Measurements from ENCODE around the gene PIGS. TPM values are rescaled to one million over a fixed set of nuclear protein-coding genes. Genes with fewer than 3 reads are reported as not detected.

PIGS gene
- 10 to 100 TPM; 34.9 to 86.7 (median 46.9) TPM for total RNA-seq

- TF ChIP-seq, protein P1, sequence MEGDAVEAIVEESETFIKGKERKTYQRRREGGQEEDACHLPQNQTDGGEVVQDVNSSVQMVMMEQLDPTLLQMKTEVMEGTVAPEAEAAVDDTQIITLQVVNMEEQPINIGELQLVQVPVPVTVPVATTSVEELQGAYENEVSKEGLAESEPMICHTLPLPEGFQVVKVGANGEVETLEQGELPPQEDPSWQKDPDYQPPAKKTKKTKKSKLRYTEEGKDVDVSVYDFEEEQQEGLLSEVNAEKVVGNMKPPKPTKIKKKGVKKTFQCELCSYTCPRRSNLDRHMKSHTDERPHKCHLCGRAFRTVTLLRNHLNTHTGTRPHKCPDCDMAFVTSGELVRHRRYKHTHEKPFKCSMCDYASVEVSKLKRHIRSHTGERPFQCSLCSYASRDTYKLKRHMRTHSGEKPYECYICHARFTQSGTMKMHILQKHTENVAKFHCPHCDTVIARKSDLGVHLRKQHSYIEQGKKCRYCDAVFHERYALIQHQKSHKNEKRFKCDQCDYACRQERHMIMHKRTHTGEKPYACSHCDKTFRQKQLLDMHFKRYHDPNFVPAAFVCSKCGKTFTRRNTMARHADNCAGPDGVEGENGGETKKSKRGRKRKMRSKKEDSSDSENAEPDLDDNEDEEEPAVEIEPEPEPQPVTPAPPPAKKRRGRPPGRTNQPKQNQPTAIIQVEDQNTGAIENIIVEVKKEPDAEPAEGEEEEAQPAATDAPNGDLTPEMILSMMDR (IDR thresholded peaks at IDR 0.05; ENCODE audit: low read depth), result no peak
Measured at GRCh38 chr17:28571361-28572122, at the start of gene PIGS. TSS of gene PIGS (minus strand) at chr17:28571524. CDS start at chr17:28571496, 28 bp downstream.

GRCh38 chr17:28620010-28620409, 48.7 kb upstream of the PIGS start:
- TF ChIP-seq, protein P1 (IDR thresholded peaks at IDR 0.05; ENCODE audit: low read depth), result no peak

DNA sequence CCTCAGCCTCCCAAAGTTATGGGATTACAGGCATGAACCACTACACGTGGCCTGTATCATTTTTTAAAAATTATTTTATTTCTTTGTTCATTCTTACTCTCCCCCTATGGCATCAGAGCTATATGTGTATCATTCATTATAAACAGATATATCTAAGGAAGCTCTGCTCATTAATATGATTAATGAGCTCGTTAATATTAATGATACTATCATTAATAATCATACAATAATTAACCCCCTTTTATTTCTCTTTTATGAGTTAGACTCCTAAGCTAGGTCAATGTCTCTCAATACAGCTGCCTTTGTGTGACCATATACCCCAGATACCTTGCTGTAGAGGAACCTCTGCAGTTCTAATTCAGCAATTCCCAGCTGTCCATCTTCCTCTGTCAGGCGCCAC, 47.1 kb upstream of the PIGS start:
- TF ChIP-seq, protein P1 (IDR thresholded peaks at IDR 0.05; ENCODE audit: low read depth), result no peak

GRCh38 chr17:28616281-28616680, 45.0 kb upstream of the PIGS start:
- TF ChIP-seq, protein P1 (IDR thresholded peaks at IDR 0.05; ENCODE audit: low read depth), result no peak

DNA sequence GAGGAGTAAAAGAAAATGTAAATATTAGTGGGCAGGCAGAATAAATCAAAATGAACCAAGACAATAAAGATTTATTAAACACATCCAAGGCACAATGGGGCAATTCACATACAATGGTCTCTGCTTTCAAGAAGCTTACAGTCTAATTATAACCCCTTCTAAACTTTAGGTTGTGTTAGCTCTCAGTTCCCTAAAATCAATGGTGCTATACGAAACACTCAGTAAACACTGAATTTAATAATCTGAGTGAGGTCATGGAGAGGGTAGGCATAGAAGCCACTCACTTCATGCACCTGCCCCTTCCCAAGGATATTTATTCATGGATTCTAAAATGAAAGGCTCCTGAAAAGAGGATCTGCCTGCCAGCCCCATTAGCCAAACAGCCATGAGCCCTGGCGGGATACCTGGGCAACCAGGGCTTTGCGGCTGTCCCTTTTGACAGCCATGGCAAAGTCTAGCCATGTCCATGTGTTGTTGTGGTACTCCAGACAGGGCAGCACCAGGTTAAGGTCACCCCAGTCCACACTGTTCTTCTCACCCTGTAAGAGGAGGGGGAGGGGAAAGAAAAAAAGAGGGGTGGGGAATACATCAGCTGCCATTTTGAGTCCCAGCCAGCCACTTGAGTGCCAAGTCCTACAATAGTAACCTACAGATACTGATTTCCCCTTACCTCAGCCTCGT, 44.1 kb upstream of the PIGS start:
- TF ChIP-seq, protein P1 (IDR thresholded peaks at IDR 0.05; ENCODE audit: low read depth), result no peak

DNA sequence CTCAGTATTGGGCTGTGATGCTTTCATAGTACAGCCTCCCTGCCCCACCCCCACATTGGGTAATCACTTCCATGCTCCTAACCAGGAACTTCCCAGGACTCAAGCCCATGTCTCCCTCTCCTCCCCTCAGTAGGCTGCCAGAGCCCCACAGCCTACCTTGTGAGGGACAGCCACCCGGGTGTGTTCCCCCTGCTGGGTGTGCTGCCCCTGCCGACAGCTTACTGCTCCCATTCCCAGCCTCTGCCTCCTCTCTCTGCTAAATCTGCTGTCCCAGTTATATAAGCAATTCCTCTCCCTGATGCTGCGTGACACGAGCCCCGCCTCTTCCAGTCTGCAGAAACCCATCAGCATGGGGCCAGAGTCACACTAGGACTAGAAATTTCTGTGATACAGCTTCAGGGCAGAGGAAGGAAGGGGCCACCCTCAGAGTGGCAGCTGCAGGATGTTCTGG, 42.6 kb upstream of the PIGS start, which contains the start of gene RSKR:
Gene RSKR (minus strand): TSS at position 255 of the 451 bp plus-strand sequence. CDS start 24 bp downstream, at position 231.
- TF ChIP-seq, protein P1 (IDR thresholded peaks at IDR 0.05; ENCODE audit: low read depth), result no peak

Measured in subcutaneous adipose tissue (tissue), 4 donors.